Loucy (cell line): Measurements from ENCODE around the gene AHCTF1.

Experiments
- CTCF ChIP-seq: fragments of 200-600 bp; sonication (generic); conservative IDR thresholded peaks from 2 replicates; pipeline ENCODE4 v1.5.1; 2014; ENCODE audit warnings: mild to moderate bottlenecking, antibody characterized with exemption, low read length
- EZH2phosphoT487 ChIP-seq: fragments of 200-600 bp; IDR thresholded peaks from 2 replicates; pipeline ENCODE4 v1.6.1; 2018; ENCODE audit warnings: antibody characterized with exemption, mild to moderate bottlenecking, moderate library complexity, borderline replicate concordance

- TF ChIP-seq CTCF (no peak), EZH2phosphoT487 (no peak)
These were observed 141.4 kb downstream of the AHCTF1 start for GRCh38 chr1:246790364-246790763.
